Stimulated activated CD8-positive, alpha-beta memory T cell treated with anti-CD3 and anti-CD28 coated beads, Interleukin-15, amount 100 ng/mL, for 48 hours (primary cell): ENCODE data around the gene HM13.
"Not testable (repeated sequence)": the region's sequence is repeated elsewhere in the genome, so short reads cannot be mapped to it uniquely, and the experiment has no call there.

Source experiments
- DNase-seq, 2 donors: peaks; one replicate each; pipeline ENCODE4 v3.0.0-alpha.2; 2020; ENCODE audit warnings: low read depth in 2 of 2

The HM13 gene

DNA sequence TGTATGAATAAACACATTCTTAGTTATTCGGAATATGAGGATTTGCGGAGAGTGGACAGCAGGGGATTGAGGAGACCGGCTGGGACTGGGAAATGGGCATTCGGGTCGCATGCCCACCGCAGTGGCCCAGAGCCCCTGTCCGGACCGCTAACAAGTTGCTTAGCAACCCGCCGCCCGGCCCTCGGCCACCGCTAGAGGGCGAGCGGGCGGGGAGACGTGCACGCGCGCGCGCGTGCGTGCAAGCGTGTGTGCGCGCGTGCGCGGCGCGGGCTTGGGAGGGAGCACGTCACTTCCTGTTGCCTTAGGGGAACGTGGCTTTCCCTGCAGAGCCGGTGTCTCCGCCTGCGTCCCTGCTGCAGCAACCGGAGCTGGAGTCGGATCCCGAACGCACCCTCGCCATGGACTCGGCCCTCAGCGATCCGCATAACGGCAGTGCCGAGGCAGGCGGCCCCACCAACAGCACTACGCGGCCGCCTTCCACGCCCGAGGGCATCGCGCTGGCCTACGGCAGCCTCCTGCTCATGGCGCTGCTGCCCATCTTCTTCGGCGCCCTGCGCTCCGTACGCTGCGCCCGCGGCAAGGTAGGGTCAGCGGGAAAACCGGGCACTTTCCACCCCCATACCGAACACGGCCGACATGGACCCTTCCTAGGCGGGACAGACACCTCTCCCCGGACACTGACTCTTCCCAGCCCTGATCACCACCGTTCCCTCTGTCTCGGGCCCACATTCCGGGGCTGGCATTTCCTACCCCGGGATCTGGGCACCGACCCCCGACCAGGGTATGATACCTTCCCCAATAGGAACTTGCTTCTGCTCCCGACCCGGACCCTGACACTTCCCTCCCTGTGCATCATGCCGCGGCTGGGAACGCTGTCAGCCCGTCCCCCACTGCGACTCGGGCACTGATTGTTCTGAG is at the start of gene HM13:
HM13 (plus strand) TSS at position 289 of the 918 bp plus-strand sequence; CDS start at position 399, 110 bp downstream.
- peak; percentile 80 for DNase-seq

GRCh38 chr20:31470946-31471345 is 43.3 kb upstream of the HM13 start:
- DNase-seq, result not testable (repeated sequence)

DNA sequence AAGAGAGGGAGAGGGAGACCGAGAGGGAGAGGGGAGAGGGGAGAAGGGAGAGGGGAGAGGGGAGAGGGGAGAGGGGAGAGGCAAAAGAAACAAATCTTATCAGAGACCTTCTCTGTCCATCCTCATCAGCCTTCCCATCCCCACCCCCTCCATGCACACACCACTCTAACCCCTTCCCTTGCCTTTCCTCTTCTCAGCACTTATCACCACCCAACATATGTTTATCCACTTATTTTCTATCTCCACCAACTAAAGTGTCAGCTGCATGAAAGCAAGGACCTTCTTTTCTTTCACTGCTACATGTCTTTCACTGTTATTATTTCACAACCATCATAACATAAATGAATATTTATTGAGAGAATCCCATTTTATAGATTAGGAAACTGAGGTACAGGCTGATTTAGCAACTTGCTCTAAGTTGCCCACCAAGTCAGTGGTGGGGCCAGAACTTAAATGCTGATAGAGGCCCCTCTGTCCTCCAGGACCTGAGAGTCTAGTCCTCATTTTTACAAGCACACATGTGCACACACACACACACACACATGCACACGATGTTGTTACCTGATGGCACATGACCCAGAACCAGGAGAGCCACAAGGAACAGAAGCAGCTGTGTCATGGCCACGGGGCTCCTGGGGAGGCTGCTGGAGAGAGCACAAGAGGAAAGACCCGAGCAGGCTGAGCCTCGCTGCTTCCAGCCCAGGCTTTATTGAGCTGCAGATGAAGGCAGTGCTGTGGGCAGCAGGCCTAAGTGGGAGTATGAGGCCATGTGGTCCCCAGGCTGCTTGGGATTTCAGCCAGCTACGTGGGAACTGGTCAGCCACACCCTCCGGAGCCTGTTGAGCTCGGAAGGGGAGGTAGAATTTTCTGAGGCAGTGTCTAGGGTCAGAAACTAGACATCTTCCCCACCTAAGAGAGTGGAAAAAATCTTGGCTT is 41.6 kb upstream of the HM13 start:
- DNase-seq, result no peak

DNA sequence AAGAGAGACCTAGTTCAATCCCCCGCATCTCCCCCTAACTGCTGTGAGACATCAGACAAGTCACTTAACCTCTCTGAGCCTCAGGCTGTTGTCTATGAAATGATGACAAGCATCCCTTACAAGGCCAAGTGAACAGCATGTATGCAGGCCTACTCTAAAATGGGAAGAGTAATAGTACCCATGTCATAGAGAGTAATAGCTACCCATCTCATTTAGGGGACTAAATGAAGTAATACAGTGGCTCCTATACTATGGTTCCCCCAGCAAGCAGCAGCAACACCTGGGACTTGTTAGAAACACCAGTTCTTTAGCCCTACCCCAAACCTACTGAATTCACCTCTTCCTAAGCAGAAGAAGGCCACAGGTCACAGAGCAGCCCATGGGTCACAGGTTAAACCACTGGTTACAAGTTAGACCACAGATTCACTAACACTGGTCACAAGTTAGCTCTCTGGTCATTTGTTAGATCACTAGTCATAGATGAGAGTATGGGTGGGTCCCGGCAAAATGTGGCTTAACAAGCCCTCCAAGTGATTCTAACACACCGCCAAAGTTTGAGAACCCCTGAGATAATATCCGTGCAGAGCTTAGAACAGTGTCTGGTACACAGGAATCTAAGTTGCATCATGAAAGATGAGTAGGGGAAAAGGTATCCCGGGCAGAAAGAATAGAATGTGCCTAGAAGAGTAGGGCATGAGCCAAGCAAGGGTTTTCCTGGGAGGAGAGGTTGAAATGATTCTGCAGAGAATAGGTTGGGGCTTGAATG is 40.7 kb upstream of the HM13 start:
- no peak for DNase-seq

GRCh38 chr20:31474097-31474436 is 40.2 kb upstream of the HM13 start:
- DNase-seq, result no peak

DNA sequence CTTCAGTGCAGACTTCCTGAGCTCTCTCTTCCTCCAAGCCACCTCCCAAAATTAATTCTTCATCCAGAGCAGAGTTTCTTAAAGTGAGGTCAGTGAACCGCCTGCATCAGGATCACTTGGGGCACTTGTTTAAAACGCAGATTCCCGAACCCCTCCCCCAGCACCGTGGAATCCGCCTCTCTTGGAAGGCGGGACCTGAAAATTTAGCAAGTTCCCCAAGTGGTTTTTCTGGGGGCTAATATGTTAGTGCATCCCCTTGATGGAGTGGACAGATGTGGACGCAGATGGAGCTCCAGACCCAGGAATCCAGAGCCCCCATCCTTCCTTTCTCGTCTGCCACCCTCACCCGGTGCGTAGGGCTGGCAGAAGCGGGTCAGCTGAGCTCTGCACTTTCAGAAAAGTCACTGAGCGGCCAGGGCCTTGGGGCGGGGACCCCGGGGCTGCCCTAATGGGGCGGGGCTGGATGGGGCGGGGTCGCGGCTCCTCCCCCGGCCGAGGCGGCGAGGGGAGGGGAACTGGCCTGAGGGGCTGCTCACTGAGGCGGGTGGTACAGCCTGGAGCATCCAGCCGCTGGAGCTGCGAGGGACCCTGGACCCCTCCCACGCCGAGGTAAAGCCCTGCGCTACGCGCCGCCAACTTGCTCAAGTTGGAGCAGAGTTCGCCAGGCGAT is 39.3 kb upstream of the HM13 start, which contains the start of the genes DEFB124 and REM1:
DEFB124 (minus strand) TSS at position 370 of the 670 bp plus-strand sequence. CDS start 2,114 bp downstream, outside the sequence.
REM1 (plus strand) TSS at position 531 of the 670 bp plus-strand sequence. CDS start 1,158 bp downstream, outside the sequence.
- no peak for DNase-seq

DNA sequence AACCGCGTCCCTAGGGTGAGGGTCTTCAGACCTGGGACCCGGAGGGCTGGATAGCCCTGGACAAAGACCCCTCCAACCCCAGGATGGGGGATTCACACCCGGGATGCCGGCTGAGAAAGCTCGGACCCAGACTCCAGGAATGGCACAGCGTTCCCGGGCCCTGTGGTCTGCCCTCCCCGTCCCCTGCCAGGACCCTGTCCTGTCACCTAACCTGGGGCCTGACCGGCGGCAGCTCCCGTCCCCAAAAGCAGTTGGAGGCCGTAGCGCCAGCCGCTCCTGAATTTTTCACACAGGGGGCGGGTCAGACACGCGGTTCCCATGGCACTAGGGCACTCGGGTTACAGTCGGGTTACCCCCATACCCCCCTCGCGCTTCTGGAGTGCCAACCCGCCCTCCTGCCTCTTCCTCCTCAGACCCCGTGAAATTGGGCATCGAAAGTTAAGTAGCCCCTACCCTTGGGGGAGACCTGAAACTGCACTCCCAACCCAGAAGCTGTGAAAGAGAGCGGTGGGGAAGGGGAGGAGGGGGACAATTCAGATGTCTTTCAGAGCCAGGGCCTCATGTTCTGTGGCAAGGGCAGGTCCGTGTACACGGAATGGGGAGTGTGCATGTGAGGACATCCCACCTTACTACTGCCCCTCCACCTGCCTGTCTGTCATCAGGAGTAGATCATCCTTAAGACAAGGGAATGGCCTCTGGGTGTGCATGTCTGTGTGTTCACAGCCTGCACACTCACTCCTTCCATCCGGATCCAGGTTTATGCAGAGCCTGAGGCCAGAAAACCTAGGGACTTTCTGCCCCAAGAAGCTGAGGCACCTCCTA is 38.6 kb upstream of the HM13 start:
- DNase-seq, result no peak

DNA sequence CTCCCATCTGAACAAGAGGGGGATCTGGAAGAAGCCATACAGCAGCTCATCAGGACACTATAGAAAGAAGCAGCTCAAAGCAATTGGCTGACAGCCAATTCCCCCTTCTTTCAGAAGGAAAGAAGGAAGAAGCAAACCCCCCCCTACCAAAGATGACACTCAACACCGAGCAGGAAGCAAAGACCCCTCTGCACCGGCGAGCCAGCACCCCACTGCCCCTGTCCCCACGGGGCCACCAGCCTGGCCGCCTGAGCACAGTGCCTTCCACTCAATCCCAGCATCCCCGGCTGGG is 38.0 kb upstream of the HM13 start:
- DNase-seq, result no peak

DNA sequence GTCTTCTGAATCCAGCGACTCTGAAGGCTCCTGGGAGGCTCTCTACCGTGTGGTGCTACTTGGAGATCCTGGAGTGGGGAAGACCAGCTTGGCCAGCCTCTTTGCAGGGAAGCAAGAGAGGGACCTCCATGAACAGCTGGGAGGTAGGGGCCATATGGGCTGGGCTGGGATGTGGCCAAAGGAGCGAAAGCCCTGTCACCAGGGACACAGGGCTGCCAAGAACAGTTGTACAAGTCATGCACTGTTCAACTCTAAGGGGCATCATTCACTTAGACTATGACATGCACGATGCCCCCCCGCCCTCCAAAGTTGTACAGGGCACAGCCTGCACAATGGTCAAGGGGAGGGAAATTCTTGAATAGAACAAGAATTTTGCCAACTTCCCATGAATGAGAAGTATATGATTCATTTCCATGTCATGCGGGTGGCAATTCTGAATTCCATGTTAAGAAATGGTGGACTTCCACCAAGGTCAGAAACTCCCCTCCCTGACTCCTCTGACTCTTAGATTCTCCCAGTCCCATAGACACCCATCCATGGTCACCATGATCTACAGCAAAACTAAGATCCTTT is 37.5 kb upstream of the HM13 start:
- no peak for DNase-seq

GRCh38 chr20:31484001-31484400 is 30.2 kb upstream of the HM13 start:
- no peak for DNase-seq

DNA sequence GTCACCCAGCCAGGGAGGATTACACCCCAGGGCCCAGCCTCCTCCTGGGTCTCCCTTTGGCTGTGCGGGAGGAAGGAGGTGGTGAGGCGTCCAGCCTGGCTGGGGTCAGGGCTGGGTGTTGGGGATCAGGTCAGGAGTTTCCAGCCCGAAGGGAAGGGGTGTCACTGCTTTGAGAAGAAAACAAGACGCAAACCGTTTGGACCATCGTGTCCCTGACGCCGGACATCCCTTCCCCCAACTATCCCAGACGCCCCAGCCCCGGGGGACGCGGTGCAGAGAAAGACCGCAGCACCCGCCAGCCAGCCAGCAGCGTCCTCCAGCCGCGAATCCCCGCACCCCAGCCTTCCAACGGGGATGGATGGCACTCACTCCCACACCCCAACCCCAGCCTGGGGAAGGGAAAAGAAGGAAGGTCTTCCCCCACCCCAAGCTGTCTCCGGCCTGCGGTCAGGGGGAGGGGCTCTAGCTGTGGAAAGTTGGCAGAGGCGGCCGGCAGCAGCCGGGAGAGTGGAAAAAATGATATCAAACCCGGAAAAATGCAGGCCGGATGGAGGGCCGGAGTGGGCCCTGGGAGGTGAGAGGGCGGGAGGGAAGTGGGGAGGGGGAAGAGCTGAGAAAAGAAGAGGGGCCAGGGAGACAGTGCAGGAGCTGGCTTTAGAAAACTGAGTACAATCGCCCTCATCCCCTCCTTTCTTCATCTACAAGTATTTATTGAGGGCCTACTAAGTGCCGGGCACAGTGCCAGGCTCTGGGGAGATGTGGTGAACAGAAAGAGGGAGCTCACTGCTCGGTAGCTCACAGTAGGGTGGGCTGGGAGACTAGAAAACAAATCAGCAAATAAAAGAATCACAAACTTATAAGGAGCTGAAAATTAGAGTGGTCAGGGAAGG is 28.5 kb upstream of the HM13 start:
- no peak for DNase-seq

DNA sequence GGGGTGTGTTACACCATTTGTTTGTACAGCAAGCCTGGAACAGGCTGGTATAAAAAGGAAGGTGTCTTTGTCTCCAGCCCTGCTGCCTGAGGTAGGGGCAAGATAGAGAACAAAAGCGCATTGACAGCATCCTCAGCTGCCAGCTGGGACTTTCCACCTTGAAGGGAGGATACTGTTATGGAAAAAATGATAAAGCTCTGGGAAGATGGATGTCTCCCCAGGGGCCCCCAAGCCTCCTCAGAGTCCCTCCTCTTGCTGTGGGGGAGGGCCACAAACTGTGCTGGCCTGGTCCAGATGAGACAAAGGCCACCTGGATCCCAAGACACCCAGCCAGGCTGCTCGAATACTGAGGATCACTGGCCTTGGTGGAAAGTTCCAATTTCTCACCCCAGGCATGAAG is 26.1 kb upstream of the HM13 start:
- DNase-seq, result no peak

DNA sequence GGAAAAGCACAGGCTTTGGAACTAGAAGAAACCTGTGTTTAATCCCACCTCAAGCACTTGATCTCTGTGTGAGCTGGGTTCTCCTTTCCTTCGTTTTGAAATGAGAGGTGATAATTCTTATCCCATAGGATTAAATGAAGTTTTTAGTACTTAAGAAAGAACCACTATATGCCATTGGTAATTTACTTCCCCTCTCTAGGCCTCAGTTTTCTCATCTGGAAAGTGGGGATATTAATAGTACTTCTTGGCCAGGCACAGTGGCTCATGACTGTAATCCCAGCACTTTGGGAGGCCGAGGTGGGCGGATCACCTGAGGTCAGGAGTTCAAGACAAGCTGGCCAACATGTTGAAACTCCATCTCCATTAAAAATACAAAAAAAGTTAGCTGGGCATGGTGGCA is 25.1 kb upstream of the HM13 start:
- DNase-seq, result no peak

DNA sequence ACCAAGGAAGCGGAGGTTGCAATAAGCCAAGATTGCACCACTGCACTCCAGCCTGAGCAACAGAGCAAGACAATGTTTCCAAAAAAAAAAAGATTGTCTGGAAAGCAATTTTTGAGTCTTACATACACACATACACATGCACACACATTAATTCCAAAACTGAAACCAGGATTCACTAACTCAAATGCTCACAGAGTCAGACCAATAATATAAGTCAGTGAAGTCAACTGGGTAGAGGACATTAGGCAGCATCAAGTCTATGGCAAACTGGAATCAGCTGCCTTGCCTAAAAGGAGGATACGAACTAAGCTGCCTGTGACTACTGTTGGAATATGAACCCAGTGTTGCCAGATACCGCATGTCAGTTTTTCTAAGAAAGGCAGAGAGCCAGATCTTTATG is 23.5 kb upstream of the HM13 start:
- no peak for DNase-seq

DNA sequence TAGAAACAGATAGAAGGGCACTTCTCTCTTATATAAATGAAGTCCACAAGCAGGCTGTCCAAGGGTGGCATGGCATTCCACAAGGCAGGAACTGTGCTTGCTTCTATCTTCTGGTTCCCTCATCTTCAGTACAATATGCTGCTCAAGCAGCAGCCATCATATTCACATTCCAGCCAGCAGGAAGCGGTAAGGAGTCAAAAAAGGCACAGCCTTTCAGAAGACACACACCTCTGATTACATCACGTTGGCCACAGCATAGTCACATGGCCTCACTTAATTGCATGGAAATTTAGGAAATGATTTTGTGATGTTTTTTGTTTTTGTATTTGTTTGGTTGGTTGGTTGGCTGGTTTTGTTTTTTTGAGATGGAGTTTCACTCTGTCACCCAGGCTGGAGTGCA is 20.1 kb upstream of the HM13 start:
- no peak for DNase-seq

DNA sequence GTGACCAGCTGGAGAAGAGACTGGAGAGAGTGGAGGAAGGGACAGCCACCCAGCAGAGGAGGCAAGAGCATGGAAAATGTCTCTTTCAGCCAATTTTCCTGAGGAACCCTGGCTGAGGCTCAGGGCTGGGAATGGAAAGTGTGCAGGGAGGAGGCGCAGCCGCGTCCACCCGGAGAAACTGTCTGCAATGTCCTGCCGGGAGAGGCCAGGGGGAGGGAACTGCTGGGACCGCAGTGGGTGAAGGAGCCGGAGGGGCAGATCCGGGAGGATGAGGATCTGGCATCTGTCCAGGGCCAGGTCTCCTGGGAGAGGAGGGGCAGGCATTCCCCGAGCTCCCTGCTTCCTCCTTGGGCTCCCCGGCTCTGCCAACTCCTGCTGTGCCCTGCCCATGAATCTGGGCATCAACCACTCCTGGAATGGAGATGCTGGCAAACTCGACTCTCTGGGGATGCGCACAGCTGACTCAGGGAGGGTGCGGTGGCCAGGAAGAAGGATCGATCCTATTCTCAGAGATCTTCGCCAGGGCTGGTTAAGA is 17.4 kb upstream of the HM13 start:
- no peak for DNase-seq

GRCh38 chr20:31497838-31498540 is 16.3 kb upstream of the HM13 start:
- no peak for DNase-seq

DNA sequence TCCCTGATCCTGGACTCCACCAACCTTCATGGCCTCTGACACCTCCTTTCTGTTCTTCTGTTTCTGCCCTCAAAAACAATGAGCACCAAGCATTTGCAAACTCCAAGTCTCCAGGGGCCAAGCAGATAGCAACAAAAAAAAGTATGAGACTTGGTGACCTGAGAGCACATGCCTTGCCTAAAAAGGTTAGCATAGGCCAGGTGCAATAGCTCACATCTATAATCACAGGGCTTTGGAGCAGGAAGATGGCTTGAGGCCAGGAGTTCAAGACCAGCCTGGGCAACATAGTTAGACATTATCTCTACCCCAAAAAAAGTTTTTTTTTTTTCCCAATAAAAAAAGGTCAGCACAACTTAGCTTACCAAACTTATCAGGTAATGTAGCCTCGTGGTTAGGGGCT is 13.7 kb upstream of the HM13 start:
- DNase-seq, result no peak
